Measurements from ENCODE around the gene SCGB1C2. TPM values are rescaled to one million over a fixed set of nuclear protein-coding genes. Genes with fewer than 3 reads are reported as not detected.

SCGB1C2 gene
- total RNA-seq, 1 experiment from 2014 or later = not detected

- Histone ChIP-seq H2BK12ac (ENCODE audit: insufficient read length, low read depth, low read length) (no peak overlapping the region), H3K79me1 (ENCODE audit: insufficient read depth, low read depth, low read length, poor library complexity, severe bottlenecking) (no peaks in the 10 kb centered on the region), H3K27ac (ENCODE audit: insufficient read length, low read depth, low read length) (no peak overlapping the region), H2BK120ac (ENCODE audit: low read depth, low read length, poor library complexity, severe bottlenecking) (no peak overlapping the region), H3K79me2 (ENCODE audit: insufficient read depth, low read length) (no peaks in the 10 kb centered on the region), H3K14ac (ENCODE audit: insufficient read depth, low read length) (no peak overlapping the region), H4K91ac (ENCODE audit: insufficient read length, low read depth, low read length) (no peak overlapping the region), H3K56ac (ENCODE audit: insufficient read length, low read depth, low read length) (no peak overlapping the region), H3K27me3 (ENCODE audit: insufficient read depth, low read length) (peaks cover 11% of the 10 kb centered on the region; the same call in 1 of the 2 replicates), H2AFZ (ENCODE audit: low read length) (no peak overlapping the region), H3K9ac (ENCODE audit: extremely low read depth, insufficient read length, low read length) (no peak overlapping the region), H4K8ac (replicated peaks; ENCODE audit: insufficient read length, low read depth, low read length) (no peak overlapping the region), H3T11ph (ENCODE audit: low read length) (no peak overlapping the region), H2AK5ac (ENCODE audit: insufficient read length, low read length) (no peak overlapping the region), H2BK15ac (ENCODE audit: low read depth, low read length) (no peak overlapping the region), H3K23ac (ENCODE audit: insufficient read length, low read depth, low read length) (no peak overlapping the region), H4K5ac (ENCODE audit: insufficient read length, low read depth, low read length) (no peak overlapping the region), H3K23me2 (ENCODE audit: insufficient read length, low read depth, low read length, poor library complexity, severe bottlenecking) (peaks cover 4% of the 10 kb centered on the region), H3K4ac (ENCODE audit: low read depth, low read length) (no peak overlapping the region), H2BK20ac (ENCODE audit: low read depth, low read length, poor library complexity, severe bottlenecking) (no peak overlapping the region), H4K20me1 (ENCODE audit: control insufficient read depth, insufficient read depth, insufficient read length) (no peaks in the 10 kb centered on the region), H3K9me3 (ENCODE audit: control insufficient read depth, low read depth, low read length) (no peaks in the 10 kb centered on the region), H2BK5ac (ENCODE audit: insufficient read length, low read length) (no peak overlapping the region), H3K4me1 (ENCODE audit: insufficient read depth, low read length) (no peaks in the 10 kb centered on the region), H3K18ac (ENCODE audit: insufficient read length, low read depth, low read length) (no peak overlapping the region), H3K4me2 (ENCODE audit: insufficient read depth, insufficient read length, low read length) (no peak overlapping the region)
- Mint-ChIP-seq H3K9me3 (no peaks in the 10 kb centered on the region; a peak in 1 of 5 replicates), H3K36me3 (ENCODE audit: insufficient read depth in 1 of 3, low read depth in 3 of 3) (no peaks in the 10 kb centered on the region; a peak in 1 of 7 replicates), H3K27me3 (ENCODE audit: low read depth) (peaks cover 60% of the 10 kb centered on the region), H3K4me1 (peaks cover 13 to 15% of the 10 kb centered on the region in 2 experiments), H3K27ac (no peak overlapping the region), H3K4me3 (peak overlapping the region in 1 of 2 experiments; percentile 35; a peak in 1 of 5 replicates)
- no peak for DNase-seq
- no CpG with 5 or more reads among the region's 5 CpGs for WGBS (ENCODE audit: extremely low coverage, insufficient read length, low lambda C conversion rate)
- TF ChIP-seq, protein P1, sequence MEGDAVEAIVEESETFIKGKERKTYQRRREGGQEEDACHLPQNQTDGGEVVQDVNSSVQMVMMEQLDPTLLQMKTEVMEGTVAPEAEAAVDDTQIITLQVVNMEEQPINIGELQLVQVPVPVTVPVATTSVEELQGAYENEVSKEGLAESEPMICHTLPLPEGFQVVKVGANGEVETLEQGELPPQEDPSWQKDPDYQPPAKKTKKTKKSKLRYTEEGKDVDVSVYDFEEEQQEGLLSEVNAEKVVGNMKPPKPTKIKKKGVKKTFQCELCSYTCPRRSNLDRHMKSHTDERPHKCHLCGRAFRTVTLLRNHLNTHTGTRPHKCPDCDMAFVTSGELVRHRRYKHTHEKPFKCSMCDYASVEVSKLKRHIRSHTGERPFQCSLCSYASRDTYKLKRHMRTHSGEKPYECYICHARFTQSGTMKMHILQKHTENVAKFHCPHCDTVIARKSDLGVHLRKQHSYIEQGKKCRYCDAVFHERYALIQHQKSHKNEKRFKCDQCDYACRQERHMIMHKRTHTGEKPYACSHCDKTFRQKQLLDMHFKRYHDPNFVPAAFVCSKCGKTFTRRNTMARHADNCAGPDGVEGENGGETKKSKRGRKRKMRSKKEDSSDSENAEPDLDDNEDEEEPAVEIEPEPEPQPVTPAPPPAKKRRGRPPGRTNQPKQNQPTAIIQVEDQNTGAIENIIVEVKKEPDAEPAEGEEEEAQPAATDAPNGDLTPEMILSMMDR (conservative IDR thresholded peaks at IDR 0.05) = no peak
Measured at GRCh38 chr17:179066-179432, 41.7 kb downstream of the SCGB1C2 start.
